HCT116 (cell line): Measurements from ENCODE around the gene SPIRE1. TPM values are rescaled to one million over a fixed set of nuclear protein-coding genes. Genes with fewer than 3 reads are reported as not detected.
"Not testable (repeated sequence)": the region's sequence is repeated elsewhere in the genome, so short reads cannot be mapped to it uniquely, and the experiment has no call there.

ENCODE experiments used
- ATAC-seq: fragments of 200-7000 bp; cut with Tn5 transposase; 2 replicates; pipeline ENCODE4 v1.9.1; 2020; ENCODE audit warnings: mild to moderate bottlenecking, moderate library complexity
- BruUV-seq: library from RNA; stranded (reverse); fragments of 400-500 nt; replicated peaks from 2 replicates; lab custom pipeline; 2021; lab: Mats Ljungman, UMichigan
- CTCF ChIA-PET: fragments of 300-600 bp; sonication (Branson Sonifier 250); formaldehyde crosslinking; loops from one replicate; lab custom pipeline; 2021; ENCODE audit warnings: antibody characterized with exemption; lab: Charles Lee
- POLR2A ChIA-PET: fragments of 300-600, 350-600 bp; sonication (Branson Sonifier 250); formaldehyde crosslinking; loops from one replicate; lab custom pipeline; 2021; ENCODE audit warnings: antibody characterized with exemption; lab: Charles Lee
- RAD21 ChIA-PET, 2 experiments: fragments of 300-600 bp; sonication (Branson Sonifier 250); formaldehyde crosslinking; loops; one replicate each; lab custom pipeline; 2023; ENCODE audit warnings: low total read pairs in 2 of 2; ENCODE audit not compliant: uncharacterized antibody in 2 of 2, unreplicated experiment in 2 of 2, low non-redundant PET in 1 of 2; lab: Charles Lee
- DNase-seq: peaks from one replicate; pipeline ENCODE4 v3.0.0-alpha.2; 2010; ENCODE audit warnings: low read depth, low spot score
- H2AFZ ChIP-seq: fragments of 200-600 bp; shearing (Covaris generic), sonication (generic); 2 replicates; pipeline ENCODE4 v1.6.1; 2017; ENCODE audit warnings: low read depth, mixed run types, mixed read lengths, antibody characterized with exemption, low read length; ENCODE audit not compliant: poor library complexity, severe bottlenecking
- H3K27ac ChIP-seq: 2 replicates; pipeline ENCODE4 v1.5.1; 2012; ENCODE audit warnings: low read depth, low read length
- H3K27me3 ChIP-seq: fragments of 200-600 bp; sonication (generic); 2 replicates; pipeline ENCODE4 v1.6.1; 2016; ENCODE audit warnings: mixed run types, low read length, mixed read lengths; ENCODE audit not compliant: insufficient read depth
- H3K36me3 ChIP-seq, 2 experiments: fragments of 200-500 bp in 1 of 2; fragments of 200-600 bp in 1 of 2; sonication (Bioruptor generic) in 1 of 2; sonication (generic) in 1 of 2; 2 replicates each; pipeline versions ENCODE4 v1.5.1 to v1.6.1; 2014 to 2016; ENCODE audit warnings: low read length in 2 of 2, inconsistent platforms in 1 of 2, mixed read lengths in 1 of 2, mixed run types in 1 of 2; ENCODE audit not compliant: insufficient read depth in 2 of 2, control insufficient read depth in 1 of 2
- H3K4me1 ChIP-seq, 2 experiments: fragments of 200-600 bp in 1 of 2; sonication (generic) in 1 of 2; 2 replicates each; pipeline versions ENCODE4 v1.5.1 to v1.6.1; 2012 to 2017; ENCODE audit warnings: low read length in 2 of 2, inconsistent platforms in 1 of 2, mild to moderate bottlenecking in 1 of 2, mixed read lengths in 1 of 2, mixed run types in 1 of 2, moderate library complexity in 1 of 2; ENCODE audit not compliant: insufficient read depth in 2 of 2, control insufficient read depth in 1 of 2
- H3K4me2 ChIP-seq: fragments of 200-600 bp; sonication (generic); 2 replicates; pipeline ENCODE4 v1.6.1; 2017; ENCODE audit warnings: mixed run types, low read length, mixed read lengths
- H3K4me3 ChIP-seq, 2 experiments: fragments of 200-600 bp in 1 of 2; sonication (generic) in 1 of 2; replicated peaks in 1 of 2; 2 replicates each; pipeline ENCODE4 v1.5.1; 2011 to 2016; ENCODE audit warnings: low read length in 2 of 2, control low read depth in 1 of 2, low read depth in 1 of 2, mild to moderate bottlenecking in 1 of 2, mixed read lengths in 1 of 2, mixed run types in 1 of 2
- H3K79me2 ChIP-seq: fragments of 200-600 bp; sonication (generic); 2 replicates; pipeline ENCODE4 v1.6.1; 2017; ENCODE audit warnings: mild to moderate bottlenecking, mixed run types, low read length, moderate library complexity, mixed read lengths; ENCODE audit not compliant: insufficient read depth
- H3K9ac ChIP-seq: fragments of 200-600 bp; sonication (generic); 2 replicates; pipeline ENCODE4 v1.6.1; 2016; ENCODE audit warnings: low read length, mixed read lengths
- H3K9me2 ChIP-seq: fragments of 200-600 bp; sonication (generic), shearing (Covaris generic); 2 replicates; pipeline ENCODE4 v1.6.1; 2017; ENCODE audit warnings: mixed run types, mild to moderate bottlenecking, moderate library complexity; ENCODE audit not compliant: insufficient read depth
- H3K9me3 ChIP-seq, 2 experiments: fragments of 200-500 bp in 1 of 2; fragments of 200-600 bp in 1 of 2; sonication (Bioruptor generic) in 1 of 2; sonication (generic) in 1 of 2; 2 replicates each; pipeline ENCODE4 v1.6.1; 2014 to 2017; ENCODE audit warnings: low read length in 2 of 2, mixed read lengths in 2 of 2, inconsistent platforms in 1 of 2, low read depth in 1 of 2, mild to moderate bottlenecking in 1 of 2, mixed run types in 1 of 2, moderate library complexity in 1 of 2; ENCODE audit not compliant: control insufficient read depth in 1 of 2, insufficient read depth in 1 of 2
- H4K20me1 ChIP-seq: fragments of 200-600 bp; sonication (generic), shearing (Covaris generic); 2 replicates; pipeline ENCODE4 v1.6.1; 2017; ENCODE audit warnings: mixed run types, mild to moderate bottlenecking, moderate library complexity; ENCODE audit not compliant: insufficient read depth
- CEBPB ChIP-seq: IDR thresholded peaks from 2 replicates; pipeline ENCODE4 v1.6.1; 2012; ENCODE audit warnings: low read depth
- ELF1 ChIP-seq: IDR thresholded peaks from 2 replicates; pipeline ENCODE4 v1.6.1; 2012; ENCODE audit warnings: low read depth, borderline replicate concordance
- EZH2 ChIP-seq: fragments of 200-600 bp; sonication (generic); IDR thresholded peaks from 2 replicates; pipeline ENCODE4 v1.6.1; 2017; ENCODE audit warnings: antibody characterized with exemption, mixed run types
- FOSL1 ChIP-seq: IDR thresholded peaks from 2 replicates; pipeline ENCODE4 v1.6.1; 2012; ENCODE audit warnings: low read depth
- JUND ChIP-seq: IDR thresholded peaks from 2 replicates; pipeline ENCODE4 v1.6.1; 2012
- POLR2A ChIP-seq: IDR thresholded peaks from 2 replicates; pipeline ENCODE4 v1.7.0; 2011; ENCODE audit warnings: borderline replicate concordance; ENCODE audit not compliant: insufficient read depth, insufficient read length; ENCODE audit errors: extremely low read depth
- ZFX ChIP-seq: fragments of 450-650 bp; IDR thresholded peaks from 2 replicates; pipeline ENCODE4 v1.6.1; 2017
- intact Hi-C: fragments of 100-400 bp; cut with micrococcal nuclease; formaldehyde crosslinking; loops from 2 replicates; pipeline ENCODE4 v1.10.0; 2022
- total RNA-seq: library from RNA; stranded (reverse); gene quantifications from one replicate; pipeline ENCODE4 v1.2.1, GENCODE V29; 2021; ENCODE audit not compliant: unreplicated experiment
- TF ChIP-seq, protein P1 (sequence below): IDR thresholded peaks from 2 replicates; pipeline ENCODE4 v1.6.1; 2011; ENCODE audit warnings: mild to moderate bottlenecking, low read length, moderate library complexity; ENCODE audit not compliant: insufficient replicate concordance; ENCODE audit errors: extremely low read depth

The SPIRE1 gene
- total RNA-seq, 1 experiment from 2014 or later, result 26.6 TPM

DNA sequence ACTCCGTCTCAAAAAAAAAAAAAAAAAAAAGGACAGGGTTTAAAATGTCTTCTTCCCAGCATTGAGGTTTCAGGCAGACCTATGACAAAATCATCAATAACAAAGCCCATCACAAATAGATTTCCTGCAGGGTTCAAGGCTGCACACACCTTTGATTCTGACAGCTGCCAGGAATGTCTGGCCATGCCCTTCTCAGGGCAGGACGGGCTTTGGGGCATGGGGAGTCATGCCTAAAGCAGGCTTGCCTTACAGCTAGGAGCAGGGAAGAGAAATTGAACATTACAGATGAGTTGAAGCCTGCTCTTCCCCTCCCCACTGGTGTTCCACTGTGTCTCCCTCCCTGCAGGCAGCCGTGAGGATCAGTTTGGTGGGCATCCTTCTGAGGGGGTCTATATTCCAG, 246.5 kb downstream of the SPIRE1 start:
- Histone ChIP-seq H4K20me1 (no peaks in the 10 kb centered on the region), H3K27me3 (peaks cover 3% of the 10 kb centered on the region; the same call in 1 of the 2 replicates), H3K4me2 (no peak overlapping the region), H3K9me2 (no peaks in the 10 kb centered on the region), H3K27ac (no peak overlapping the region), H3K79me2 (peaks cover 46% of the 10 kb centered on the region), H3K9me3 (no peaks in the 10 kb centered on the region), H2AFZ (no peak overlapping the region), H3K36me3 (no peaks in the 10 kb centered on the region), H3K4me3 (no peak overlapping the region), H3K4me1 (peaks cover 7 to 20% of the 10 kb centered on the region in 2 experiments; a peak in 2 of 4 replicates), H3K9ac (no peak overlapping the region)
- ATAC-seq, result no peak
- BruUV-seq, result no TSS peak
- DNase-seq, result no peak
- intact Hi-C loops, result no loop called here
- RAD21 ChIA-PET, result no interaction called here
- no peak for TF ChIP-seq EZH2
- POLR2A ChIA-PET, result no interaction called here
- CTCF ChIA-PET, result interaction anchor here (0.7 kb wide), 1 partner anchor 505 kb away, joined by 3 read pairs; no protein-coding TSS in a partner anchor

DNA sequence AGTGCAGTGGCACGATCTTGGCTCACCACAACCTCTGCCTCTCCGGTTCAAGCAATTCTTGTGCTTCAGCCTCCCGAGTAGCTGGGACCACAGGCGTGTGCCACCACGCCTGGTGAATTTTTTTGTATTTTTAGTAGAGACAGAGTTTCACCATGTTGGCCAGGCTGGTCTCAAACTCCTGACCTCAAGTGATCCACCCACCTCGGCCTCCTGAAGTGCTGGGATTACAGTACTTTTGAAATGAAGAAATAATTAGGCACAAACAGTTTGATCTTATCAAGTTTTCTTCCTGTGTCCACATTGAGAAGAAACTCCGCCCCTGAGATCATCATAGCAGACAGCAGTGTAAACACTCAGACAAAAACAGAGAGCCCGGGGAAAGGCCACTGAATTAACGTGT, 247.2 kb downstream of the SPIRE1 start:
- BruUV-seq, CTCF ChIA-PET, H3K27ac ChIP-seq, H3K27me3 ChIP-seq, RAD21 ChIA-PET, H2AFZ ChIP-seq, DNase-seq, H3K4me2 ChIP-seq, H3K36me3 ChIP-seq, H3K4me3 ChIP-seq, H4K20me1 ChIP-seq, H3K9ac ChIP-seq, ATAC-seq, H3K9me3 ChIP-seq, H3K9me2 ChIP-seq, POLR2A ChIA-PET, intact Hi-C loops: not testable (repeated sequence)
- Histone ChIP-seq H3K79me2 (peaks cover 46% of the 10 kb centered on the region), H3K4me1 (peaks cover 7 to 26% of the 10 kb centered on the region in 2 experiments; a peak in 2 of 4 replicates)

DNA sequence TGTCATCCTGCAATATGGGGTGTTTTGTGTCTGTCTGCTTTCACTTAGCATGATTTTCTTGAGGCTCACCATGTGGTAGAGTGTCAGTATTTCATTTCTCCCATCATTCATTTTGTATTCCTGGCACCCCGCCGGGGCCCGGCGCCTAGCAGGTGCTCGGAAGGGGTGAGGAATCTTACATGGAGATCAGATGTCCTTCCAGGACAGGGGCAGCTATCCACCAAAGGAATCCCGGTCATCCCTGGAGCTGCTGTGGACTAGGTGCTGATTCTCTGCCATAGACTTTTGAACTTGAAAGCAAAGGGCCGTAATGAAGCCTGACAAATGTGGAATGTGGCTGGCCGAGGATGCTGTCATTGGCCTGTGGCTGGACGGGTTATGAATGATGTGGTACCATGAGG, 247.8 kb downstream of the SPIRE1 start:
- POLR2A ChIA-PET, result no interaction called here
- H3K4me3 ChIP-seq, result no peak overlapping the region
- no peak for ATAC-seq

More for the DNA sequence above, 247.8 kb downstream of the SPIRE1 start:
- H3K27me3 ChIP-seq, result peaks cover 14% of the 10 kb centered on the region; the same call in 1 of the 2 replicates
- intact Hi-C loops, result no loop called here
- peaks cover 46% of the 10 kb centered on the region for H3K79me2 ChIP-seq
- peaks cover 7 to 26% of the 10 kb centered on the region in 2 experiments; a peak in 2 of 4 replicates for H3K4me1 ChIP-seq
- H3K9me3 ChIP-seq, result no peaks in the 10 kb centered on the region
- no peak overlapping the region for H3K9ac ChIP-seq
- no peak overlapping the region for H2AFZ ChIP-seq
- DNase-seq, result no peak
- H3K36me3 ChIP-seq, result no peaks in the 10 kb centered on the region
- H3K27ac ChIP-seq, result no peak overlapping the region
- no peak overlapping the region for H3K4me2 ChIP-seq
- ChIA-PET RAD21 (no interaction called here), CTCF (no interaction called here)
- TF ChIP-seq ZFX (no peak), FOSL1 (no peak), CEBPB (no peak), JUND (no peak), POLR2A (no peak), ELF1 (no peak)
- TF ChIP-seq, protein P1, sequence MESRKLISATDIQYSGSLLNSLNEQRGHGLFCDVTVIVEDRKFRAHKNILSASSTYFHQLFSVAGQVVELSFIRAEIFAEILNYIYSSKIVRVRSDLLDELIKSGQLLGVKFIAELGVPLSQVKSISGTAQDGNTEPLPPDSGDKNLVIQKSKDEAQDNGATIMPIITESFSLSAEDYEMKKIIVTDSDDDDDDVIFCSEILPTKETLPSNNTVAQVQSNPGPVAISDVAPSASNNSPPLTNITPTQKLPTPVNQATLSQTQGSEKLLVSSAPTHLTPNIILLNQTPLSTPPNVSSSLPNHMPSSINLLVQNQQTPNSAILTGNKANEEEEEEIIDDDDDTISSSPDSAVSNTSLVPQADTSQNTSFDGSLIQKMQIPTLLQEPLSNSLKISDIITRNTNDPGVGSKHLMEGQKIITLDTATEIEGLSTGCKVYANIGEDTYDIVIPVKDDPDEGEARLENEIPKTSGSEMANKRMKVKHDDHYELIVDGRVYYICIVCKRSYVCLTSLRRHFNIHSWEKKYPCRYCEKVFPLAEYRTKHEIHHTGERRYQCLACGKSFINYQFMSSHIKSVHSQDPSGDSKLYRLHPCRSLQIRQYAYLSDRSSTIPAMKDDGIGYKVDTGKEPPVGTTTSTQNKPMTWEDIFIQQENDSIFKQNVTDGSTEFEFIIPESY, result no peak
- no peaks in the 10 kb centered on the region for H4K20me1 ChIP-seq
- no peaks in the 10 kb centered on the region for H3K9me2 ChIP-seq
- BruUV-seq, result no TSS peak
